ENCODE measurements around the gene ADARB2.
A peak's percentile ranks its signal among the peaks of the same experiment; 100 is the strongest.

Gene ADARB2

DNA sequence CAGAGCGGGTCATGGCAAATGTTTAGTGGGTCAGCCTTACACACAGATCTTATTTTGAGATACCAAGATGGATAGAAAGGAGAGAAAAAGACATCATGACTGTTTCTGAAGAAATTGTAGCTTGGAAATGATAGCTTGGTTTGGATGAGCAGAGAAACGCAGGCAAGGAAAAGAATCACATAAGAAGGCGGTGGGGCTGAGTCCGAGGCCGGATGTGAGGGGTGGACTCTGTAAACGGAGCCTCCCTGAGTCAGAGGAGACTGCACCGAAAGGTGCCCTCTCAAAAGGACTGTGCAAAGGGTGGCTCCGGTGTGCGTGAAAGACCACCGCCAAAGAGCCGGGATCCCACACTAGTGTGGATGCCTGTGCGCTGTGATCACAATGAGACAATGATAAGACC, 53.7 kb downstream of the ADARB2 start:
- no peak for DNase-seq

DNA sequence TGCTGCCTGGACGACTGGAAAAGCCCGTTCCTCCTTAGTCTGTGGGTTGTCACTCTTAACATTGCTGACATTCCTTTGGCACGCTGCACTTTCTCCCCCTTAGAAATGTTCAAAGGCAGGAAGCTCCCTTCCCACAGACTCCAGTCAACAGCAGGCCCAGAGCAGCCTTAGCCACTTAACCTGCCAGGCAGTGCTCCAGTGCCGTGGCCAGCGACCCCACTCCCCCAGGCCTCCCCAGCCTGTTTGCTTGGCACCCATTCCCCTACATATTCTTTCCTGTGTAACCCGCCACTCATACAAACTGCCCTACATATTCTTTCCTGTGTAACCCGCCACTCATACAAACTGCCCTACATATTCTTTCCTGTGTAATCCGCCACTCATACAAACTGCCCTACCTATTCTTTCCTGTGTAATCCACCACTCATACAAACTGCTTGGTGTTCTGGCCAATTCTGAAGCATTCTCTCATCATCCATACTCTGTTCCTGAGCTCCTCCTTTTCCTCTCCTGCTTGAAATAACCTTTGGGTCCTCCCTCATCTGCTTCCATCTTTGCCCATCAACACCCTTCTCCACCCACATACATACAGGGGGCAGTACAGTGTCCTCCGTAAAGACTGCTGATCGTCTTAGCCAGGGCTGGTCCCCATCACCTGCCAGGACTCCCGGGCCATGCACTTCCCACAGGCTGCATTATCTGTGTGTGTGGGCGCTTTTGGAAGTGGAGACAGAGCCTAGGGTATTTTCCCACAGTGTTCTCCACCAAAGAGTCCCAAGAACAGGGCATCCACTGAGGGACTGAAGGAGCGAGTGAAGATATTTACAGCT, 57.3 kb downstream of the ADARB2 start:
- DNase-seq = no peak

DNA sequence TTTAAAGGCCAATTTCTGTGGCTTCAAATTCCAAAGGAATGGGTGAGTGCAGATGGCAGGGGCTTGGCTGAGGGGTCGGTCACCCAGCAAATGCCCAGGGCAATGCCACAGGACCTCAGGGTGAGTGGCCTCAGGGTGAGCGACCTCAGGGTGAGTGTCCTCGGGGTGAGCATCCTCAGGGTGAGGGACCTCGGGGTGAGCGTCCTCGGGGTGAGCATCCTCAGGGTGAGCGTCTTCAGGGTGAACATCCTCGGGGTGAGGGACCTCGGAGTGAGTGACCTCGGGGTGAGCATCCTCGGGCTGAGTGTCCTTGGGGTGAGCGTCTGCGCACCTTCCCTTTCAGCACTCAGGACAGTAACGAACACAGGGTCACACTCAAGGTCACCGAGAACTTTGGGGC, 59.2 kb downstream of the ADARB2 start:
- DNase-seq = no peak

DNA sequence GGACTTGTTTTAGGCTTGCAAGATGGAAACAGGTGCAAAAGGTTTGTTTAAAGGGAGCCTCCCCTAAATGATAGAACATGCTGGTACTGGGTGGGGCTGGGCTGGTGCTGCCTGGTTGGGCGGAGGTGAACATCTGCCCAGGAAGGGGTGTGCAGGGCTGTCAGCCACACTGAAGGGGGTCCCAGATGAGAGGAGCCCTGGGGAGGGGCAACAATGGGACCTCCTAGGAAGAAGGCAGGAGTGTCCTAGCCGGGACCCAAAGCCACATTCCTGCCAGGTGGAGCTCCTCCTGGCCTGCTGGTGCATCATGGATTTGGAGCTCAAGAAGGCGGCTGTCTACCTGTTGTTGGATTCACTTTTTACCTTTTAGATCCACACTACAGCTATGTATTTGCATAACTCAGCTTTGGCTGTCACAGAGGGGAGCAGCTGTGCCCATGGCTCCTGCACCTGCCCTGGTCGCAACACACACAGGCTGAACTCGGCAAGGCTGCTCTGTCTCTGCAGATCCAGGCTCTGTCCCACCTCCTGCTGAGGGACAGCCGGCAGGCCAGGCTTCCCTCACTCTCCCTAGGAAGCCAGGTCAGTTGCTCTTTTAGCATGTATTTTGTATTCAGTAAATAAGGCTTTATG, 59.9 kb downstream of the ADARB2 start:
- no peak for DNase-seq

DNA sequence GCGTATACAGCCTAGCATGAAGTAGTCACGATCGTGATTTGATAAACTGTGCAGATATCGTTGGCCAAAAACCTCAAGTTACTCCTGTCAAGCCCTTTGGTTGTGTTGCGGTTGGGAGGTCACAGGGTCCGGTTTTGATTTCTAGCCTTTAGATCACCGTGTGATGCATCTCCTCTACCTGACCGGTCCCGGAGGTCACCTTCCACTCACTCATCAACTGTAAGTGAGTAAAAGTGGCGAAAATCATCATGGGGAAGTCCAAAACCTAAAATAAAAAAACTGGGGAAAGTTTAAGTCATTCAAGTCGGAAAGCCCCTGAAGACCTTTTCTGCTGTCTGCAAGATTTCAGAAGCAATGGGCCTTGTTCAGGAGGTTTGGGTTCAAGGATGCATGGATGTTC, 62.8 kb downstream of the ADARB2 start:
- no peak for DNase-seq

DNA sequence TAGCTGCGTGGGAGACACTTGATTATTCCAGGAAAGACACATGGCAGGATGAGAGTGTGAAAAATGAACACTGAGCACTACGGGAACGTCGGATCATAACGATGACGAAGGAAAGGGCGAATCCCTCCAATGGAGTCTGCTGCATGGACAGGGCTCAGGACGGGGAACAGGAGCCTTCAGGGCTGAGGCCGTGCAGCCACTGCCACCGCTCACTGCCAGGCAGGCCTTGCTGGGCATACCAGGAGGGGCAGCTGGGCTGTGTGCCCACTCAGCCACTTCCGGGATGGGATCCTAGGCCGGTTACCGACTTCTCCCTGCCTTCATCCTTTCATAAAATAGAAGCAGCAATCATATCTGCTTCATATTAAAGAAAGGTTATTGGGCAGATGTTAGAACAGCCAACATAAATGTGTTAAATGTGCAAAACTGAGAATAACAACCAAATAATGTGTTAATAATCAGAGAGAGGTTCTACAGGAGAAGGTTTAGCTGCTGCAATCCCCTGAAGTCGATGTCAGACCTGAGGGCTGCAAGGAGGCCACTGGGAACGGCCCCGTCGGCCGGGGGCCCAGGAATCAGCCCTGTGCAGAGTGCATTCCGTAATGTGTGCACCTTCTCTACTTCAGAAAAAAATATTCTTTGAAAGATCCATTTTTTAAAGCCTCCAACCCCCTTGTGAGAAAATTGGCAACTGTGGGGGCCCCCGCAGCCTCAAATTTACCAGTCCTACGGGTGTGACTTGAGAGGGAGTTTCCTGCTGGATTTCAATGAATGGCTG, 63.6 kb downstream of the ADARB2 start:
- no peak for DNase-seq

DNA sequence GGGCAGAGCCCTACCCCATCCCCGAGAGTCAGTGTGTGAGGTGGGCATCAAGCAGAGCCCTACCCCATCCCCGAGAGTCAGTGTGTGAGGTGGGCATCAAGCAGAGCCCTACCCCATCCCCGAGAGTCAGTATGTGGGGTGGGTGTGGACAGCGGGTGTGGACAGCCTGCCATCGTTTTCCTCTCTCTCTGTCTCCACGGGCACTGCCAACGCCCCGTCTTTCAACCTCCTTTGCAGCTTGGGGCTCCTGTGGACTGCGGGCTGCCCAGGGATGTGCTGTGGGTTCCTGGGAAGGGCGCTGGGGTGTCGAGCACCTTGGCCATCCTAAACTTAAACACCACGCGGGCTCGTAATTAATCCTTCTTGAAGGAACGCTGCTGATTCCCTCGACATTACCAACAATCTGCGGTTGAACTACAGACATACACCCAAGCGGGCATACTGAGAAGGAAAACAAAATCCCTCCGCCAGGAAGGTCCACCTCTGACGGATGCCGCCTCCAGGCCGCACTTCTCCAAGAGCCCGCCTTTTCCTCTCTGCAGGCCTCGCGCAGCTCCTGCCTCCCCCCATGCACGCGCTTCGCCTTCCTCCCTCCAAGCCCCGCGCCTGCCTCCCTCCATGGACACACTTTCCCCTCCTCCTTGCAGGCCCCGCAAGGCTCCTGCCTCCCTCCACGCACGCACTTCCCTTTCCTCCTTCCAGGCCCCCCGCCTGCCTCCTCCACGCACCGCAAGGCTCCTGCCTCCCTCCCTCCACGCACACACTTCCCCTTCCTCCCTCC, 65.1 kb downstream of the ADARB2 start:
- DNase-seq = no peak

DNA sequence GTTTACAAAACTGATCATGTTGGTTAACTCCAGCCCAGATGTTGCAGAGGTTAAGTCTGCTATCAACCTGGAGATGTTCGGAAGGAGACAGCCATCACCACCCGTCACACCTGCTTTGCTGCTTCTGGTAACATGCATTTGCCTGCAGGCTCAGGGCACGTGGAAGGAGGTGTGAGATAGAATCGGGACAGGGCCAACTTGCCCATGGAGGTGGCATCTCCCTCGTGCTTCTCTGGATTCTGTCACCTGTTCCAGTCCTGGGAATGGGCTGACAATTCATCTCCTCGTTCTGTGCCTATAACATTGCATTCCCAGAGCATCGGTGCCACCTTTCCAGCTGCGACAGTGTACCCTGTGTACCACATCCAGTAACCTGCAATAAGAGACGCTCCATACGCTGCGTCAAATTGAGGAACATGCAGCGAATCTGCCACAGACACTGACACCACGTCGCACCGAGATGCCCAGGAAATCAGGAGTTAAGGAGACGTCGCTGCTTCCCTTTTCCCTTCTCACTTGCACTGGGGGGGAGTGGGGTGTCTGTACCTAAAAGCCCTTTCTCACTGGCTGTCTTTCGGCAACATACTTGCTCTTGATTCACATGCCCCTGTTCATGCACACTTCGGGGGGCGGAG, 65.8 kb downstream of the ADARB2 start:
- DNase-seq = no peak

DNA sequence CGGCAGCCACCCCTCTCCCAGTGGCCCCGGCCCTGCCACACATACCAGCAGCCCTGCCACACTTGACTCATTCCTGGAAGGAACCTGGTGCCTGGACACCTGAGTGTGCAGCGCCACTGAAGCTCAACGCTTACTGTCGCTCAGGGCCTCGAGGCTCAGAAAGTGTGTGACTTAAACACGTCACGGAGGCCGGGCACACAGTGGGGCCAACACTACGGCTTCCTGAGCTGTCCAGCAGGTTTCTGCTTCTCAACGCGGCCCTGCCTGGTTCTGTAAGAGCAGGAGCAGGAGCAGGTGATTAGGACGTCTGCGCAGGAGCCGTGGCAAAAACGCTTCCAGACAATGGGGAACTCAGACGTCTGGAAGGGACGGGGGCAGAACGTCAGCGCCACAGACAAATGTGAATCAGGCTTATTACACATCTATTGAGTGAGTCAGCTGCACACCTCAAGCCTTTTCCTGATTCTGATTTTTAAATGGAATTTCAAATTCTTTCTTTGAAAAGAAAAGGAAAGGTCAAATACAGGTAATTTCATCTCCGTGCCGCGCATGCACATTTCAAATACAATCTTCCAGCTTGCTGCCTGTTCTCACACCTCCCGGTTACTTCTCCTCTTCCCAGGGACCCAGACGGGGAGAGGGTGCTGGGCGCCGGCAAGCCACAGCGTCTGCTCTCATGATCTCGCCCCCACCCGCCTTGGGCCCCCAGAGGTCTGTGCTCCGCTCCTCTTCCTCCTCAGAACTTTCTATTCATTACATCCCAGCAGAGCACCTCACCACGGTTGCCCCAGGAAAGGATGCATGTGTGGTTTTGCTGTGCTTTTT, 66.6 kb downstream of the ADARB2 start:
- no peak for DNase-seq

DNA sequence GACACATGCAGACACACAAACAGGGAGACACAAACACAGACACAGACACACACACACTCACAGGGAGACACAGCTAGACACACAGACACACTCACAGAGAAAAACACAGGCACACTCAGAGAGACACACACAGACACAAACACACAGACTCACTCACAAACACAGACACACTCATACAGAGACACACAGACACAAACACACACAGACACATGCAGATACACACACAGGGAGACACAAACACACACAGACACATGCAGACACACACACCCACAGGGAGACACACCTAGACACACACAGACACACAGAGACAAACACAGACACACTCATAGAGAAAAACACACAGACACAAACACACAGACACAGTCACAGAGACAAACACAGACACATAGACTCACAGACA, 67.9 kb downstream of the ADARB2 start:
- no peak for DNase-seq

DNA sequence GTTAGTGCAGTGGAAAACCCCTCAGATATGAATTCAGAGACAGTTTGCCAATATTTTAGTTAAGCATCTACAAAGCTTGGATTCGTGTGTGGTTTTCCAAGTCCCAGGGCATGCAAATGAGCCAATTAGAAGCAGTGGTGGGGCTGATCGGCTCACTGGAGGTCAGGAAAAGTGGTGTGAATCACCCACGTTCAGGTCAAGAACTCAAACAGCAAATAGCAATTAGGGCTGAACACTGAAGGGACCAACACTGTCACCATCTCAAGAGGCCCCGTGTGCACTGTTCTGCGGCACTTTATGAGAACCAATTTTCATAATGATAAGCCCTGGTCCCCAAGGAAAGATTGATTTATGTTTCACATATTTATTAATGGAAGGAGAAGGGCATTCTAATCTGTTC, 68.9 kb downstream of the ADARB2 start:
- DNase-seq = no peak

DNA sequence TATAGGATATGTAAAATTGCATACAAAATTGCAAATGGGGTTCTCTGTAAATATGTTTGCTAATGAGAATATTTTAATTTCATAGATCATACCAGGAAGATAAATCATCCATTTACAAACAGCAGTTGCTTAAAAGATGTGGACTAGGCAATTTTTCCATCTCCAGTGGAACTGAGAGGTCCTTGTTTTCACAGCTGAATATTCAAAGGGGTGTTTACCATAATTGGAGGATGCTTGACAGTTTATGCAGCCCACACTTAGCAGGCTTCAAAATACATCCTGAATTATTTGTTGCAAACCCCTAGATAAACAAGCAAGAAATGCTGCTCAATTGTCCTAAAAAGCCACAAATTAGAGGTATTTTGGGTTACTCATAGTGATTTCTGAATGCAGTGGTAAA, 69.9 kb downstream of the ADARB2 start:
- DNase-seq = no peak

DNA sequence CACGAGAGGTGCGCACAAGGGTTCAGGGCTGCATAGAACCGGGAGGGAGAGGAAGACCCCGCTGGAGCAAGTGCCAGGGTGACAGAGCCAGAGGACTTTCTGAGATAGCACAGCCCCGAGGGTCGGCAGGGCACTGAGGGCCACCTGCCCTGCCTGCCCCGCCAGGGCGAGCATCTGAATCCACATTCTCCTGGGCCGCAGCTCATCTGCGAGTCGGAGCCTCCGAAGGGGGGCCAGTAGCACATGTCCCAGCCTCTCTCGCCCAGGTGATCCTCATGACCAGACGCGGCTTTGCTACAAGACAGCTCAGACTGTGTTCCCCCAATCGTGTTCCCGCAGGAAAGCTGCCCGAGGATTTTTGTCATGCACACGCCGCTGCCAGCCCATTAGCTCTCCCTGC, 71.2 kb downstream of the ADARB2 start:
- DNase-seq = no peak

DNA sequence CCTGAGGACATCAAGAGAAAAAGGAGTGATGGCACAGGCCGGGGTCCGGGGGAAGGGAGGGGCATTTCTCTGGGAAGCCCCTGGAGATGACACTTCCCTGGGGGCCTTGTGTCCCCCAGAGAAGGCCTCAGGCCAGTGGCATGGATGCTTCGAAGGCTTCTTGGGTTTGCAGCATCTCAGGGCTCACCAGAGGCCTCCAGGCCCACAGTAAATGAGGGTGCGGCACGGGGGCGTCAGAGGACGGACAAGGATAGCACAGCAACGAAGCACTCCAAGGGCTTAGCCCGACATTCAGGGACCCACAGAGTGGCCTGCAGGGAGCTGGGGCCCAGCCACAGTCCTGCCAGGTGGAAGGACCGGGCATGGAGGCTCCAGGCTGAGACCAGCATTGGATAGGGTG, 71.6 kb downstream of the ADARB2 start:
- no peak for DNase-seq

DNA sequence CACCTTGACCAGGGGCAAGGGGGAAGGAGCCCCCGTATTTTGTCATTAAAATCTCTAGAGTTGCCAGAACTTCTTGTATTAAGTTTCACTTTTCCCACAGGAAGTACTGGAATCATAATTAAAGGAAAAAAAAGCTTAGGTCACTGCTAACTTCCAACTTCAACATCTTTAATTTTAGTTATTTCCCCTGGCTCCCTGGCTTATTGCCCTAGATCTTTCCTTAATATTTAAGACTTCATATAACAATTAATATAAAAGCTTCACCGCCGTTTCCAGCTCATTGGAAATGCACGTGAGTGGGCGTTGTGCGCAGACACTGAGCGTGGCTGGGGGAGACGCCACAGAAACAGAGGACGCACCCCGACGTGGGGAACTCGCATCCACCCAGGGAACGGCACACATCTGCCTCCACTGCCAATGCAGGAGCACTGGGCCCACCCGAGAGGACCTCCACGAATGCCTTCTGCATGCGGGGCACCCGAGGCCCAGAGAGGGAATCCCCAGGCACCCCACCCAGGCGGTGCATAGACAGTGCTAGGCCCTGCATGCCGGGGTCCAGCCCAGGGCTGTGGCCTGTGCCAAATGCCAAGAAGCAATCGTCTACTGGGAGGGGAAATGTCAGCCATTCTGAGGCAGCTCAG, 72.2 kb downstream of the ADARB2 start:
- DNase-seq = no peak

DNA sequence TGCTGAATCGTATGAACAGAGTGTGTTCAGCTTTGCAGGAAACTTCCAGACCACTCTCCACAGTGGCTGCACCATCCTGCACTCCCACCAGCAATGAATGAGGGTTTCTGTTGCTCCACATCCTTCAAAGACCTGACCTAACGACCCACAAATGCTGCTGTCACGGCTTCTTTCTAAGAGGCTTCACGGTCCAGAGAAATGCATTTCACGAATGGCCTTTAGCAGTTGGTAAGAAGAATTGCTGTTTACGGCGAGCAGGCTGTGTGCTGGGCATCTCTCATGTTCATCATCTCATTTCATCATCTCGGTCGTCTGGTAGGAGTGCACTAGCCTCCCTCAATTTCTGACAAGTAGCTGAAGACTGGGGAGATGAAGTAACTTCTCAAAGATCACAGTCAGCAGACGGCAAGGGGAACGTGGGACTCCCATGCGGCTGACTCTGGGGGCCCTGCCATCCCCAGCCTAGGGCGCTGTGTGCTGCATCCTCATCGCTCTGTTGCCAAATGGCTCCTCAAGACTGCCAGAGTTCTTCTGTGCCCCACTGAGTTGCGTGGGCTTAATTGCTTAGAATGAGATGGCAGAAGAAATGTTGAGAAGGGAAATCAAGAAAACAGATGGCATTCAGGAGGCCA, 72.9 kb downstream of the ADARB2 start:
- DNase-seq = no peak

DNA sequence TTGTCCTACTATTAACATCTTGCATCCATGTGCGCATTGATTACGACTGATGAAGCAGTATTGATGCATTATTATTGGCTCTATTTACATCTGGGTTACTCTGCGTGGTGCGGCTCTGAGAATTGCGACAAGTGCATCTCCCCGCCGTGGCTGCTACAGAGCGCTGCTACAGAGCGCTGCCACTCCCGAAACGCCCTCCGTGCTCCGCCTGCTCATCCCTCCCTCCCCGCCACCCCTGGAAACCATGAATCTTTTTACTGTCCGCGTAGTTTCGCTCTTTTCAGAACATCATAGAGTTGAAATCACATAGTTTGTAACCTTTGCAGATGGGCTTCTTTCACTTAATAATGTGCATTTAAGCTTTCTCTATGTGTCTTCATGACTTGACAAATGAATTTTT, 74.1 kb downstream of the ADARB2 start:
- no peak for DNase-seq

DNA sequence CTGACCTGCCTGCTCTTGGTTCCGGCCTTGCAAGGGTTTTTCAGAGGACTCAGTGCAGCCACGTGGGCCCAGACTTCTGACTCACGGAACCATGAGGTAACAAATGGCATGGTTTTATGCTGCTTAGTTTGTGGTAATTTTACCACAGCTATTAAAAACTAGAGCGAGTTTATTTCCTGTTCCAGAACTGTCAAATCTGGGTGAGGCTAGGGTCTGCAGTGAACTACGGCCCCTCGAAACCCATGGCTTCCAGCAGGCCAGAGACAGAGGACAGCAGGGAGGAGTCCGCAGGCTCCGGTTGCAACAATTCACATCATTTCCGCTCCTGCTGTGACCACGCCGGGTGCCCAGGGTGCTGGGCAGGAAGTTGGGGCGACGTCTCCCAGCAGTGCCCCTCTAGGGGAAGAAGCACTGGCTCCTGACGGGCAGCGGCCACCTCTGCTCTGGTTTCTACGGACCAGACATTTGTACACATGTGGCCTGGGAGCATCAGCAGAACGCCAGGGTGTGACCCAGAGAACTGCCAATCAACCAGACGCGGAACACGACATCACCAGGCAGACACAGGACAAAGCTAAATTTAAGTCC, 74.8 kb downstream of the ADARB2 start:
- no peak for DNase-seq

DNA sequence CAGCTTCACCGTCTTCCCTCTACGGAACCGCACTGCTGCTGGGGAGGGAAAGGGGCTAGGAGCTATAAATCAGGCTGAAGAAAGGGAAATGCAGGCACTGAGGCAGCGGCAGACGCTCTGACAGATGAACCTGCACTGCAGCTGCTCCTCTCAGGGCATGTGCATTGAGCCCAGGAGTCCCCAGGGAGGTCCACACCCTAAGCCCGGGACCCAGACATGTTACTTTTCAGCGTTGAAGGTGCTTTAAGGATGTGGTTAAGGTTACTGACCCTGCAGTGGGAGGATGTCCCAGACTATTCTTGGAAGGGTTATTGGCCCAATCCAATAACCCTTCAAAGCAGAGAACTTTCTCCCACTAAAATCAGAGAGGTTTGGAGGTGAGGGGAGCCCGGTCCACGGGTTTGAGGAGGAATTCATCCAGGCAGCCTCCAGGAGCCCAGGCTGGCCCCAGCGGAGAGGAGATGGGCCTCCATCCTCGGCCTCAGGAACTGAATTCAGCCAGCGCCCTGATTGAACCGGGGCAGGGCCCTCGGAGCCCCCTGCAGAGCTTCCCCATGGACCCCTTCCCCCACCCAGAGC, 75.4 kb downstream of the ADARB2 start:
- DNase-seq = peak; percentile 40

DNA sequence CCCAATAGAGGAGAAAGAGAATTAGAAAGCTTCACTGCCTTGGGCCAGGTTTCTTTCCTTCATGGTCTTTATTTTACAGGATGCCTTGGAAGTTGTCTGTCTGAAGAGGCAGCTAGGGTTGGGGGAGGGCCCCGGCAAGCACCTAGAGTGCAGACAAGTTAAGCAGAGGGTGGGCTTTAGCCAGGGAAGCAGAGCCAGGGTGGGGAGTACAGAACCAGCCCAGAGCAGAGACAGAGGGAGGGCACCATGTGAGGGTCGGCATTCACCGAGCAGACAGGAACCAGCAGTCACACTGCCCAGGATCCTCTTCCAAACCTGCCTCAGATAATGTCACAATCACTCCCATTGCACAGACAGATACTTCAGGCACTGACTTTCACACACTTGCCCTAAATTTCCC, 75.9 kb downstream of the ADARB2 start:
- DNase-seq = no peak

All from NCI-H1436 (cell line).